CD14-positive monocyte (primary cell): ENCODE data around the gene TMUB2. TPM values are rescaled to one million over a fixed set of nuclear protein-coding genes. Genes with fewer than 3 reads are reported as not detected.
A peak's percentile ranks its signal among the peaks of the same experiment; 100 is the strongest.

ENCODE experiments used
- DNase-seq, 3 donors: peaks; one replicate each; pipeline ENCODE4 v3.0.0-alpha.2; 2011 to 2022
- H2AFZ ChIP-seq: 2 replicates; pipeline ENCODE4 v1.6.0; 2012; ENCODE audit warnings: mild to moderate bottlenecking, low read depth, low read length, inconsistent platforms; ENCODE audit not compliant: insufficient read depth, poor library complexity, severe bottlenecking
- H3K27ac ChIP-seq, 2 donors: 1 replicate in 1 of 2; 2 replicates in 1 of 2; pipeline ENCODE4 v1.5.1; 2012 to 2013; ENCODE audit warnings: low read length in 2 of 2, control low read depth in 1 of 2, inconsistent platforms in 1 of 2, low read depth in 1 of 2, mild to moderate bottlenecking in 1 of 2
- H3K27me3 ChIP-seq, 2 donors: one replicate each; pipeline versions ENCODE4 v1.6.0 to v1.6.1; 2011 to 2013; ENCODE audit warnings: low read length in 2 of 2; ENCODE audit not compliant: control insufficient read depth in 2 of 2, insufficient read depth in 2 of 2
- H3K36me3 ChIP-seq, 2 donors: replicated peaks in 1 of 2; 1 replicate in 1 of 2; 2 replicates in 1 of 2; pipeline versions ENCODE4 v1.5.1 to v1.6.1; 2012 to 2013; ENCODE audit warnings: low read length in 2 of 2, control low read depth in 1 of 2, inconsistent platforms in 1 of 2, mild to moderate bottlenecking in 1 of 2; ENCODE audit not compliant: insufficient read depth in 2 of 2, control insufficient read depth in 1 of 2
- H3K4me1 ChIP-seq, 2 donors: 1 replicate in 1 of 2; 2 replicates in 1 of 2; pipeline versions ENCODE4 v1.5.1 to v1.6.1; 2012 to 2013; ENCODE audit warnings: low read length in 2 of 2, control low read depth in 1 of 2, inconsistent platforms in 1 of 2, mild to moderate bottlenecking in 1 of 2, moderate library complexity in 1 of 2; ENCODE audit not compliant: insufficient read depth in 2 of 2, control insufficient read depth in 1 of 2
- H3K4me2 ChIP-seq: replicated peaks from 2 replicates; pipeline ENCODE3; 2012; ENCODE audit warnings: low read length, moderate library complexity, mild to moderate bottlenecking; ENCODE audit not compliant: poor library complexity, severe bottlenecking; ENCODE audit errors: extremely low read depth
- H3K4me3 ChIP-seq, 3 experiments: fragments of 200-600 bp in 1 of 3; sonication (generic) in 1 of 3; replicated peaks in 1 of 3; 1 replicate in 2 of 3; 2 replicates in 1 of 3; pipeline ENCODE4 v1.5.1; 2011 to 2013; ENCODE audit warnings: low read length in 3 of 3, mild to moderate bottlenecking in 3 of 3, control low read depth in 2 of 3, low read depth in 2 of 3, inconsistent platforms in 1 of 3, moderate library complexity in 1 of 3
- H3K79me2 ChIP-seq: 2 replicates; pipeline ENCODE4 v1.6.0; 2012; ENCODE audit warnings: mild to moderate bottlenecking, control low read depth, inconsistent platforms, low read length, moderate library complexity; ENCODE audit not compliant: insufficient read depth
- H3K9ac ChIP-seq: 2 replicates; pipeline ENCODE4 v1.6.0; 2017; ENCODE audit warnings: low read length, mild to moderate bottlenecking; ENCODE audit not compliant: insufficient read depth, poor library complexity, severe bottlenecking
- H3K9me3 ChIP-seq, 2 donors: replicated peaks in 1 of 2; 1 replicate in 1 of 2; 2 replicates in 1 of 2; pipeline versions ENCODE4 v1.5.1 to v1.6.1; 2012 to 2013; ENCODE audit warnings: low read length in 2 of 2, control low read depth in 1 of 2; ENCODE audit not compliant: control insufficient read depth in 1 of 2, insufficient read depth in 1 of 2
- H4K20me1 ChIP-seq: 2 replicates; pipeline ENCODE4 v1.6.0; 2012; ENCODE audit warnings: mild to moderate bottlenecking, low read length, control low read depth, moderate library complexity; ENCODE audit not compliant: insufficient read depth
- H3K27ac Mint-ChIP-seq, 7 donors: one replicate each; pipeline ENCODE4 v1.8.0; 2020; ENCODE audit warnings: mild to moderate bottlenecking in 7 of 7, mixed read lengths in 7 of 7, moderate library complexity in 6 of 7, inconsistent platforms in 2 of 7
- H3K27me3 Mint-ChIP-seq, 3 donors: one replicate each; pipeline ENCODE4 v1.8.0; 2021 to 2022; ENCODE audit warnings: low read depth in 3 of 3, mild to moderate bottlenecking in 3 of 3, mixed read lengths in 3 of 3, moderate library complexity in 3 of 3, inconsistent platforms in 1 of 3
- H3K36me3 Mint-ChIP-seq, 2 donors: one replicate each; pipeline ENCODE4 v1.8.0; 2020; ENCODE audit warnings: mixed read lengths in 2 of 2, inconsistent platforms in 1 of 2, mild to moderate bottlenecking in 1 of 2
- H3K4me1 Mint-ChIP-seq: one replicate; pipeline ENCODE4 v1.8.0; 2020; ENCODE audit warnings: mild to moderate bottlenecking, mixed read lengths
- H3K4me3 Mint-ChIP-seq, 2 donors: one replicate each; pipeline ENCODE4 v1.8.0; 2020; ENCODE audit warnings: mild to moderate bottlenecking in 2 of 2, mixed read lengths in 2 of 2, moderate library complexity in 1 of 2
- H3K9me3 Mint-ChIP-seq, 7 donors: one replicate each; pipeline ENCODE4 v1.8.0; 2020 to 2022; ENCODE audit warnings: mixed read lengths in 7 of 7, mild to moderate bottlenecking in 6 of 7, moderate library complexity in 6 of 7, inconsistent platforms in 2 of 7
- WGBS: methylation state at CpG from one replicate; pipeline ENCODE4 v1.1.5; 2013; ENCODE audit warnings: missing lambda C conversion rate; ENCODE audit not compliant: insufficient coverage; 5-methylcytosine and 5-hydroxymethylcytosine counted together
- intact Hi-C, 2 donors: fragments of 100-400 bp; cut with micrococcal nuclease; formaldehyde crosslinking; loops; one replicate each; pipeline versions ENCODE4 v1.15.0 to v1.15.1; 2023
- polyA plus RNA-seq, 3 donors: library from polyadenylated mRNA; depleted of rRNA in 1 of 3; unstranded in 2 of 3; stranded (reverse) in 1 of 3; fragments of 300-500 nt in 2 of 3; fragments of >200 nt in 1 of 3; fragmentation: Illumina TruSeq in 2 of 3; gene quantifications; 1 replicate in 2 of 3; 2 replicates in 1 of 3; pipeline ENCODE4 v1.2.3, GENCODE V29; 2012 to 2021
- TF ChIP-seq, protein P1 (sequence below): fragments of 200-600 bp; IDR thresholded peaks from one replicate; pipeline ENCODE4 v1.8.0; 2022; ENCODE audit warnings: antibody characterized with exemption, mild to moderate bottlenecking

TMUB2 gene
- polyA plus RNA-seq, 3 donors: 41.3 to 118 (median 41.7) TPM

- TF ChIP-seq, protein P1, sequence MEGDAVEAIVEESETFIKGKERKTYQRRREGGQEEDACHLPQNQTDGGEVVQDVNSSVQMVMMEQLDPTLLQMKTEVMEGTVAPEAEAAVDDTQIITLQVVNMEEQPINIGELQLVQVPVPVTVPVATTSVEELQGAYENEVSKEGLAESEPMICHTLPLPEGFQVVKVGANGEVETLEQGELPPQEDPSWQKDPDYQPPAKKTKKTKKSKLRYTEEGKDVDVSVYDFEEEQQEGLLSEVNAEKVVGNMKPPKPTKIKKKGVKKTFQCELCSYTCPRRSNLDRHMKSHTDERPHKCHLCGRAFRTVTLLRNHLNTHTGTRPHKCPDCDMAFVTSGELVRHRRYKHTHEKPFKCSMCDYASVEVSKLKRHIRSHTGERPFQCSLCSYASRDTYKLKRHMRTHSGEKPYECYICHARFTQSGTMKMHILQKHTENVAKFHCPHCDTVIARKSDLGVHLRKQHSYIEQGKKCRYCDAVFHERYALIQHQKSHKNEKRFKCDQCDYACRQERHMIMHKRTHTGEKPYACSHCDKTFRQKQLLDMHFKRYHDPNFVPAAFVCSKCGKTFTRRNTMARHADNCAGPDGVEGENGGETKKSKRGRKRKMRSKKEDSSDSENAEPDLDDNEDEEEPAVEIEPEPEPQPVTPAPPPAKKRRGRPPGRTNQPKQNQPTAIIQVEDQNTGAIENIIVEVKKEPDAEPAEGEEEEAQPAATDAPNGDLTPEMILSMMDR: no peak
- Mint-ChIP-seq H3K9me3 (peaks cover 0 to 2% (median 0%) of the 10 kb centered on the region in 7 donors), H3K27me3 (peaks cover 0 to 2% (median 0%) of the 10 kb centered on the region in 3 donors), H3K36me3 (peaks cover 69 to 85% of the 10 kb centered on the region in 2 donors), H3K27ac (peak overlapping the region in 1 of 7 donors; percentile 5), H3K4me1 (peaks cover 56% of the 10 kb centered on the region), H3K4me3 (no peak overlapping the region)
- Histone ChIP-seq H3K27me3 (no peaks in the 10 kb centered on the region), H3K4me2 (no peak overlapping the region), H3K4me3 (no peak overlapping the region), H3K9me3 (no peaks in the 10 kb centered on the region), H3K9ac (no peak overlapping the region), H3K27ac (no peak overlapping the region), H2AFZ (no peak overlapping the region), H4K20me1 (peaks cover 71% of the 10 kb centered on the region), H3K4me1 (peaks cover 32 to 60% of the 10 kb centered on the region in 2 donors), H3K79me2 (peaks cover 28% of the 10 kb centered on the region), H3K36me3 (peaks cover 58 to 78% of the 10 kb centered on the region in 2 donors)
- DNase-seq: no peak
- WGBS: 91% methylated on average over 25 of the region's 31 CpGs
- intact Hi-C loops: no loop called here
Observed at GRCh38 chr17:44212507-44213402, 26.0 kb downstream of the TMUB2 start.

DNA sequence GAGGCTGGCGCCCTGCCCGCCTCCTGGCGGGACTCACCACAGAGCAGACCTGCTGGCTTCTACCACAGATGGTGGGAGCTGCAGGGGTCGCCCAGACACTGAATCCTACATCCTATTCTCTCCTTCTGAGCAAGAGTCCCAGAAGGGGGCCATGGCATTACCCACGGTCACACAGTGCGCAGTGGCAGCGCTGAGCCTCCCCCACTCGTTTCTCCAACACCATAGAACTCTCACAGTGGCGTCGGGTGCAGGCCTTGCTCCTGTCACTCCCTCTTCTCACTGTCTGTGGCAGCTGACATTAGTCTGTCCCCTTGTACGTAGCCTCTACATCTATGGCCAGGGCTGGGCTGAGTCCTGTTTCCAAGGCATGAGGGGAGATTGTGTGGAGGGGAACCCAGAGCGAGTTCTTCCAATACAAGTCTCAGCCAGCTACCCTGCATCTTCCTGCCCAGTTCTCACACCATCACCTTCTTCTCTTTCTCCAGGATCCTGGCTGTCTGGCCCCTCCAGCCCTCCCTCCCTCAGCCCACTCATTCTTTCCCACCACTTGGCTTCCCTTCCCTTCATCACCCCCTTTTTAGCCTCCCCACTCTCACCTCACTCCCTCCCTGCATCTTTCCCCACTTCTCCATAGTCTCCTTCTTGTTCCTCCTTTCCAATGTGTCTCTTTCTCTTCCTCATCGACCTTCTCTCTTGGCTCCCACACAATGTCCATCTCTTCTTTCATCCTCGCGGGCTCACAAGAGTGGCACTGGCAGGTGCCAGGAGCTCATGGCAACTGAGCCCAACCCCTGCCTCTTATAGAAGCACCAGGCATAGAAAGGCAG, 26.8 kb downstream of the TMUB2 start:
- Mint-ChIP-seq H3K27ac (peak overlapping the region in 2 of 7 donors; percentile 5 to 38), H3K4me3 (no peak overlapping the region), H3K4me1 (peaks cover 56% of the 10 kb centered on the region), H3K27me3 (peaks cover 0 to 2% (median 0%) of the 10 kb centered on the region in 3 donors), H3K36me3 (peaks cover 62 to 76% of the 10 kb centered on the region in 2 donors), H3K9me3 (peaks cover 0 to 2% (median 0%) of the 10 kb centered on the region in 7 donors)
- no peak overlapping the region for H3K4me3 ChIP-seq
- no peak overlapping the region for H3K9ac ChIP-seq
- peaks cover 37 to 59% of the 10 kb centered on the region in 2 donors for H3K4me1 ChIP-seq
- H2AFZ ChIP-seq: no peak overlapping the region
- peak overlapping the region in 1 of 2 donors; percentile 40 for H3K27ac ChIP-seq
- H3K79me2 ChIP-seq: peaks cover 36% of the 10 kb centered on the region
- H3K9me3 ChIP-seq: no peaks in the 10 kb centered on the region
- WGBS: 84% methylated on average over 13 of the region's 15 CpGs
- intact Hi-C loops: no loop called here
- no peak for DNase-seq
- no peak overlapping the region for H3K4me2 ChIP-seq
- H3K36me3 ChIP-seq: peaks cover 51 to 69% of the 10 kb centered on the region in 2 donors
- H3K27me3 ChIP-seq: no peaks in the 10 kb centered on the region
- H4K20me1 ChIP-seq: peaks cover 76% of the 10 kb centered on the region
- TF ChIP-seq, protein P1: no peak
